B cell (primary cell): Measurements from ENCODE around the gene KIF3A. TPM values are rescaled to one million over a fixed set of nuclear protein-coding genes. Genes with fewer than 3 reads are reported as not detected.

Experiments
- ATAC-seq: fragments of 200-7000 bp; cut with Tn5 transposase; one replicate; pipeline ENCODE4 v1.10.0; 2021; ENCODE audit warnings: low read depth, mild to moderate bottlenecking, moderate number of reproducible peaks, moderate library complexity
- CTCF ChIA-PET: fragments of 350-600 bp; sonication (Branson Sonifier 250); formaldehyde crosslinking; loops from one replicate; lab custom pipeline; 2021; ENCODE audit warnings: antibody characterized with exemption, inconsistent platforms; lab: Charles Lee
- POLR2A ChIA-PET: fragments of 350-600 bp; sonication (Branson Sonifier 250); formaldehyde crosslinking; loops from one replicate; lab custom pipeline; 2021; ENCODE audit warnings: antibody characterized with exemption; lab: Charles Lee
- DNase-seq: peaks from one replicate; pipeline ENCODE4 v3.0.0; 2013
- H2AFZ ChIP-seq: 2 replicates; pipeline ENCODE4 v1.6.1; 2012; ENCODE audit warnings: mild to moderate bottlenecking, low read depth, low read length; ENCODE audit not compliant: insufficient read depth, poor library complexity, severe bottlenecking
- H3K27ac ChIP-seq, 2 donors: 1 replicate in 1 of 2; 2 replicates in 1 of 2; pipeline ENCODE4 v1.5.1; 2012 to 2013; ENCODE audit warnings: low read length in 2 of 2, mild to moderate bottlenecking in 2 of 2, moderate library complexity in 1 of 2
- H3K27me3 ChIP-seq, 4 experiments: fragments of 200-600 bp in 1 of 4; sonication (generic) in 1 of 4; replicated peaks in 1 of 4; 1 replicate in 2 of 4; 2 replicates in 2 of 4; pipeline versions ENCODE4 v1.6.1 to v1.7.0; 2013 to 2016; ENCODE audit warnings: low read length in 3 of 4, mild to moderate bottlenecking in 2 of 4, mixed read lengths in 1 of 4, moderate library complexity in 1 of 4; ENCODE audit not compliant: insufficient read depth in 4 of 4, control insufficient read depth in 3 of 4; ENCODE audit errors: control extremely low read depth in 1 of 4
- H3K36me3 ChIP-seq, 2 experiments: replicated peaks in 1 of 2; 1 replicate in 1 of 2; 2 replicates in 1 of 2; pipeline versions ENCODE4 v1.6.1 to v1.7.1; 2013; ENCODE audit warnings: low read length in 1 of 2; ENCODE audit not compliant: insufficient read depth in 2 of 2, control insufficient read depth in 1 of 2; ENCODE audit errors: control extremely low read depth in 1 of 2, extremely low read depth in 1 of 2
- H3K4me1 ChIP-seq, 2 donors: fragments of 200-600 bp in 1 of 2; sonication (generic) in 1 of 2; 1 replicate in 1 of 2; 2 replicates in 1 of 2; pipeline versions ENCODE4 v1.5.1 to v1.6.1; 2013 to 2017; ENCODE audit warnings: low read length in 2 of 2; ENCODE audit not compliant: control insufficient read depth in 2 of 2, insufficient read depth in 2 of 2
- H3K4me2 ChIP-seq: replicated peaks from 2 replicates; pipeline ENCODE3; 2012; ENCODE audit warnings: mild to moderate bottlenecking, low read depth, low read length; ENCODE audit not compliant: poor library complexity, severe bottlenecking
- H3K4me3 ChIP-seq, 5 experiments: fragments of 200-600 bp in 1 of 5; sonication (generic) in 1 of 5; 1 replicate in 3 of 5; 2 replicates in 2 of 5; pipeline versions ENCODE4 v1.5.1 to v1.7.0; 2011 to 2016; ENCODE audit warnings: low read length in 4 of 5, mild to moderate bottlenecking in 4 of 5, low read depth in 2 of 5, control low read depth in 1 of 5, moderate library complexity in 1 of 5; ENCODE audit not compliant: insufficient read depth in 1 of 5; ENCODE audit errors: control extremely low read depth in 1 of 5, extremely low read depth in 1 of 5
- H3K79me2 ChIP-seq: fragments of 200-600 bp; sonication (generic); one replicate; pipeline ENCODE4 v1.6.0; 2016; ENCODE audit warnings: low read length; ENCODE audit not compliant: control insufficient read depth, insufficient read depth
- H3K9ac ChIP-seq: fragments of 200-600 bp; sonication (generic); 2 replicates; pipeline ENCODE4 v1.6.1; 2017; ENCODE audit warnings: mild to moderate bottlenecking, low read length, moderate library complexity
- H3K9me3 ChIP-seq, 3 donors: one replicate each; pipeline versions ENCODE4 v1.6.1 to v1.7.1; 2013; ENCODE audit warnings: low read length in 2 of 3; ENCODE audit not compliant: control insufficient read depth in 2 of 3, insufficient read depth in 1 of 3; ENCODE audit errors: control extremely low read depth in 1 of 3
- H4K20me1 ChIP-seq: 2 replicates; pipeline ENCODE4 v1.6.0; 2012; ENCODE audit warnings: mild to moderate bottlenecking, low read length; ENCODE audit not compliant: insufficient read depth, control insufficient read depth, poor library complexity, severe bottlenecking
- H3K27ac Mint-ChIP-seq: one replicate; pipeline ENCODE4 v1.8.0; 2021; ENCODE audit warnings: mixed read lengths
- H3K27me3 Mint-ChIP-seq: one replicate; pipeline ENCODE4 v1.8.0; 2021; ENCODE audit warnings: mixed read lengths
- H3K4me1 Mint-ChIP-seq: one replicate; pipeline ENCODE4 v1.8.0; 2021; ENCODE audit warnings: mixed read lengths
- H3K4me3 Mint-ChIP-seq: one replicate; pipeline ENCODE4 v1.8.0; 2021; ENCODE audit warnings: mixed read lengths
- H3K9me3 Mint-ChIP-seq: one replicate; pipeline ENCODE4 v1.8.0; 2022; ENCODE audit warnings: mixed read lengths; ENCODE audit not compliant: insufficient read depth
- CTCF ChIP-seq: fragments of 200-600 bp; IDR thresholded peaks from one replicate; pipeline ENCODE4 v1.8.0; 2022; ENCODE audit warnings: antibody characterized with exemption, mild to moderate bottlenecking
- EZH2 ChIP-seq: IDR thresholded peaks from 2 replicates; pipeline ENCODE4 v1.6.1; 2012; ENCODE audit warnings: borderline replicate concordance, low read depth, mild to moderate bottlenecking, moderate library complexity, low read length; ENCODE audit not compliant: insufficient read depth, poor library complexity, severe bottlenecking
- WGBS: methylation state at CpG from one replicate; pipeline ENCODE4 v1.1.5; 2013; ENCODE audit warnings: missing lambda C conversion rate; ENCODE audit not compliant: insufficient coverage; 5-methylcytosine and 5-hydroxymethylcytosine counted together
- intact Hi-C: fragments of 100-400 bp; cut with micrococcal nuclease; formaldehyde crosslinking; loops from one replicate; pipeline ENCODE4 v1.10.0; 2022
- polyA plus RNA-seq: library from polyadenylated mRNA; depleted of rRNA; stranded (reverse); fragments of >200 nt; gene quantifications from 2 replicates; pipeline ENCODE4 v1.2.3, GENCODE V29; 2012
- total RNA-seq, 2 donors: library from RNA; stranded (reverse); fragments of 120-200 nt in 1 of 2; gene quantifications; 1 replicate in 1 of 2; 2 replicates in 1 of 2; pipeline versions ENCODE4 v1.2.3 to v1.2.4, GENCODE V29; 2013 to 2022

The KIF3A gene
- total and polyA plus RNA-seq, 2 donors (not counting 1 experiment from before 2014, with no cell fraction given): 1.3 to 16.0 TPM

- peaks cover 0 to 7% (median 0%) of the 10 kb centered on the region in 3 donors for H3K9me3 ChIP-seq
- Mint-ChIP-seq H3K4me3 (no peak overlapping the region), H3K27ac (no peak overlapping the region), H3K9me3 (no peaks in the 10 kb centered on the region), H3K4me1 (peaks cover 36% of the 10 kb centered on the region), H3K27me3 (peaks cover 17% of the 10 kb centered on the region)
- peak; percentile 29 for ATAC-seq
- CTCF ChIA-PET: interaction anchor here (1.3 to 2.0 kb wide), 2 partner anchors 159 to 161 kb away, joined by 3 to 7 read pairs; no protein-coding TSS in a partner anchor
- H3K27ac ChIP-seq: no peak overlapping the region
- H3K79me2 ChIP-seq: no peaks in the 10 kb centered on the region
- no peak for DNase-seq
- H3K4me2 ChIP-seq: no peak overlapping the region
- H3K9ac ChIP-seq: no peak overlapping the region
- POLR2A ChIA-PET: no interaction called here
- no peaks in the 10 kb centered on the region for H3K36me3 ChIP-seq
- H2AFZ ChIP-seq: no peak overlapping the region
- WGBS: 91% methylated on average over 8 of the region's 12 CpGs
- H3K4me3 ChIP-seq: no peak overlapping the region
- H3K27me3 ChIP-seq: peaks cover 0 to 22% (median 6%) of the 10 kb centered on the region in 4 experiments
- peaks cover 5 to 22% of the 10 kb centered on the region in 2 donors for H3K4me1 ChIP-seq
- no peaks in the 10 kb centered on the region for H4K20me1 ChIP-seq
- TF ChIP-seq EZH2: no peak
- no peak for TF ChIP-seq CTCF
- intact Hi-C loops: no loop called here
These were observed 75.9 kb downstream of the KIF3A start for GRCh38 chr5:132661231-132662003.
